ENCODE measurements around the gene SNX10. TPM values are rescaled to one million over a fixed set of nuclear protein-coding genes. Genes with fewer than 3 reads are reported as not detected.

SNX10 gene
- polyA plus RNA-seq, 3 donors, result 68.0 to 250 (median 219) TPM

DNA sequence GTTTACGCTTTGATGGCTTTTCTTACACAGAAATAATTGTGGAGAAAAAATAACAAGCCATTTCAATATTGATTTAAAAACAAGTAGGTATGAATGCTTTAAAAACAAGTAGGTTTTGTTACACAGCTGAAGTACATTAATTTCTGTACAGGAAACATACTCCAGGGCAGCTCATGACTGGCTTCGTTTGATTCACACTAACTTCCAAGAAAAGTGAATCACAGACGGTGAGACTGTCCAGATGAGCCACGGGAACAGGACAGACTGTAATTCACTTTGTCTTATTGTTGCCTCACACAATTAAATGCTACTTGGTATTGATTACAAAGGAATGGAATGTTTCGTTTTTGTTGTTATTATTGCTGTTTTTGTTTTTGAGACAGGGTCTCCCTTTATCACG is 26.6 kb upstream of the SNX10 start:
- Mint-ChIP-seq H3K27ac (no peak overlapping the region), H3K9me3 (peaks cover 0 to 32% (median 13%) of the 10 kb centered on the region in 7 donors), H3K4me1 (no peaks in the 10 kb centered on the region), H3K36me3 (no peaks in the 10 kb centered on the region), H3K27me3 (ENCODE audit: low read depth in 3 of 3) (no peaks in the 10 kb centered on the region), H3K4me3 (no peak overlapping the region)
- Histone ChIP-seq H3K4me3 (replicated peaks in 1 of 3; ENCODE audit: low read depth in 2 of 3, low read length in 3 of 3) (no peak overlapping the region), H3K9me3 (replicated peaks in 1 of 2; ENCODE audit: control insufficient read depth in 1 of 2, insufficient read depth in 1 of 2, low read length in 2 of 2) (no peaks in the 10 kb centered on the region), H3K79me2 (ENCODE audit: insufficient read depth, low read length) (no peaks in the 10 kb centered on the region), H3K4me1 (ENCODE audit: control insufficient read depth in 1 of 2, insufficient read depth in 2 of 2, low read length in 2 of 2) (no peaks in the 10 kb centered on the region), H3K4me2 (replicated peaks; ENCODE audit: extremely low read depth, low read length, poor library complexity, severe bottlenecking) (no peak overlapping the region), H3K27ac (ENCODE audit: low read depth in 1 of 2, low read length in 2 of 2) (no peak overlapping the region), H3K9ac (ENCODE audit: insufficient read depth, low read length, poor library complexity, severe bottlenecking) (no peak overlapping the region), H2AFZ (ENCODE audit: insufficient read depth, low read depth, low read length, poor library complexity, severe bottlenecking) (no peak overlapping the region), H4K20me1 (ENCODE audit: insufficient read depth, low read length) (no peaks in the 10 kb centered on the region), H3K27me3 (ENCODE audit: control insufficient read depth in 2 of 2, insufficient read depth in 2 of 2, low read length in 2 of 2) (no peaks in the 10 kb centered on the region), H3K36me3 (replicated peaks in 1 of 2; ENCODE audit: control insufficient read depth in 1 of 2, insufficient read depth in 2 of 2, low read length in 2 of 2) (no peaks in the 10 kb centered on the region)
- 86% methylated on average over 1 of the region's 6 CpGs for WGBS (ENCODE audit: insufficient coverage)
- intact Hi-C loops (cut with micrococcal nuclease), result no loop called here
- DNase-seq, result no peak
- no peak for TF ChIP-seq CTCF (IDR thresholded peaks at IDR 0.05)

GRCh38 chr7:26265499-26266075 is 26.1 kb upstream of the SNX10 start:
- Mint-ChIP-seq H3K27ac (no peak overlapping the region), H3K36me3 (no peaks in the 10 kb centered on the region), H3K27me3 (ENCODE audit: low read depth in 3 of 3) (no peaks in the 10 kb centered on the region), H3K4me1 (no peaks in the 10 kb centered on the region), H3K4me3 (no peak overlapping the region), H3K9me3 (peaks cover 0 to 30% (median 13%) of the 10 kb centered on the region in 7 donors)
- no peak for TF ChIP-seq CTCF (IDR thresholded peaks at IDR 0.05)
- Histone ChIP-seq H3K9me3 (replicated peaks in 1 of 2; ENCODE audit: control insufficient read depth in 1 of 2, insufficient read depth in 1 of 2, low read length in 2 of 2) (no peaks in the 10 kb centered on the region), H3K79me2 (ENCODE audit: insufficient read depth, low read length) (no peaks in the 10 kb centered on the region), H3K4me2 (replicated peaks; ENCODE audit: extremely low read depth, low read length, poor library complexity, severe bottlenecking) (no peak overlapping the region), H3K4me1 (ENCODE audit: control insufficient read depth in 1 of 2, insufficient read depth in 2 of 2, low read length in 2 of 2) (no peaks in the 10 kb centered on the region), H3K27me3 (ENCODE audit: control insufficient read depth in 2 of 2, insufficient read depth in 2 of 2, low read length in 2 of 2) (no peaks in the 10 kb centered on the region), H3K36me3 (replicated peaks in 1 of 2; ENCODE audit: control insufficient read depth in 1 of 2, insufficient read depth in 2 of 2, low read length in 2 of 2) (no peaks in the 10 kb centered on the region), H3K9ac (ENCODE audit: insufficient read depth, low read length, poor library complexity, severe bottlenecking) (no peak overlapping the region), H3K4me3 (replicated peaks in 1 of 3; ENCODE audit: low read depth in 2 of 3, low read length in 3 of 3) (no peak overlapping the region), H2AFZ (ENCODE audit: insufficient read depth, low read depth, low read length, poor library complexity, severe bottlenecking) (no peak overlapping the region), H3K27ac (ENCODE audit: low read depth in 1 of 2, low read length in 2 of 2) (no peak overlapping the region), H4K20me1 (ENCODE audit: insufficient read depth, low read length) (no peaks in the 10 kb centered on the region)
- DNase-seq, result no peak
- intact Hi-C loops (cut with micrococcal nuclease), result no loop called here
- WGBS (ENCODE audit: insufficient coverage), result 92% methylated on average over 1 of the region's 5 CpGs
